Smooth muscle cell (in vitro differentiated cells): ENCODE measurements around the gene PRR29. TPM values are rescaled to one million over a fixed set of nuclear protein-coding genes. Genes with fewer than 3 reads are reported as not detected.

Experiments used
- DNase-seq: peaks from one replicate; lab custom pipeline; 2025; ENCODE audit not compliant: unreplicated experiment; lab: John Stamatoyannopoulos, UW
- H2AFZ ChIP-seq: fragments of 200-600 bp; sonication (generic); 2 replicates; pipeline ENCODE4 v1.6.0; 2016; ENCODE audit warnings: antibody characterized with exemption, low read depth, mild to moderate bottlenecking
- H3F3A ChIP-seq: fragments of 200-600 bp; sonication (generic); 2 replicates; pipeline ENCODE4 v1.6.0; 2017; ENCODE audit warnings: antibody characterized with exemption, low read depth
- H3K27ac ChIP-seq: fragments of 200-600 bp; sonication (generic); 2 replicates; pipeline ENCODE4 v1.5.1; 2016; ENCODE audit warnings: low read depth, mild to moderate bottlenecking
- H3K27me3 ChIP-seq: fragments of 200-600 bp; sonication (generic); 2 replicates; pipeline ENCODE4 v1.6.1; 2016; ENCODE audit warnings: low read depth, mild to moderate bottlenecking
- H3K36me3 ChIP-seq: fragments of 200-600 bp; sonication (generic); 2 replicates; pipeline ENCODE4 v1.5.1; 2016; ENCODE audit warnings: low read depth
- H3K4me1 ChIP-seq: fragments of 200-600 bp; sonication (generic); 2 replicates; pipeline ENCODE4 v1.5.1; 2016; ENCODE audit warnings: low read depth
- H3K4me2 ChIP-seq: fragments of 200-600 bp; sonication (generic); 2 replicates; pipeline ENCODE4 v1.6.0; 2016; ENCODE audit warnings: mild to moderate bottlenecking
- H3K4me3 ChIP-seq: fragments of 200-600 bp; sonication (generic); 2 replicates; pipeline ENCODE4 v1.5.1; 2016; ENCODE audit warnings: mild to moderate bottlenecking
- H3K79me2 ChIP-seq: fragments of 200-600 bp; sonication (generic); 2 replicates; pipeline ENCODE4 v1.6.0; 2016; ENCODE audit warnings: low read depth, mild to moderate bottlenecking
- H3K9ac ChIP-seq: fragments of 200-600 bp; sonication (generic); 2 replicates; pipeline ENCODE4 v1.6.0; 2016; ENCODE audit warnings: low read depth
- H3K9me3 ChIP-seq: fragments of 200-600 bp; sonication (generic); replicated peaks from 2 replicates; pipeline ENCODE4 v1.5.1; 2016; ENCODE audit warnings: low read depth
- H4K20me1 ChIP-seq: fragments of 200-600 bp; sonication (generic); 2 replicates; pipeline ENCODE4 v1.6.0; 2016; ENCODE audit warnings: low read depth
- CTCF ChIP-seq: fragments of 200-600 bp; sonication (generic); IDR thresholded peaks from 2 replicates; pipeline ENCODE4 v1.5.1; 2017; ENCODE audit warnings: borderline replicate concordance, mild to moderate bottlenecking, antibody characterized with exemption; ENCODE audit not compliant: insufficient read depth, poor library complexity, severe bottlenecking
- WGBS: methylation state at CpG from one replicate; pipeline ENCODE4 v1.1.7; 2016; ENCODE audit warnings: low lambda C conversion rate; 5-methylcytosine and 5-hydroxymethylcytosine counted together
- polyA plus RNA-seq: library from polyadenylated mRNA; unstranded; fragments of >200 nt; fragmentation: Nextera tagmentation; extraction: Ambion mirVana; gene quantifications from 2 replicates; pipeline ENCODE4 v1.2.1, GENCODE V29; 2016
- total RNA-seq: library from RNA; depleted of rRNA; stranded (reverse); fragments of >200 nt; gene quantifications from 2 replicates; pipeline ENCODE4 v1.2.3, GENCODE V29; 2014

The PRR29 gene
- total RNA-seq (0.18 TPM in 1 of 2 replicates, not detected in the other), polyA plus RNA-seq (0.34 and 0.58 TPM in 2 replicates)

GRCh38 chr17:63998050-63998720 is at the start of gene PRR29:
PRR29 (plus strand) TSS chr17:63998351; CDS start chr17:63998365, 14 bp downstream.
- Histone ChIP-seq H3K4me3 (peak within 1 kb of the TSS; percentile 96), H3K4me1 (no peaks in the 10 kb centered on the region), H3K79me2 (no peaks in the 10 kb centered on the region), H3K9me3 (no peaks in the 10 kb centered on the region), H3K9ac (peak within 1 kb of the TSS; percentile 54), H3K27me3 (peaks cover 28% of the 10 kb centered on the region), H3F3A (no peaks in the 10 kb centered on the region), H3K27ac (no peak within 1 kb of the TSS), H3K4me2 (peak within 1 kb of the TSS; percentile 99), H3K36me3 (no peaks in the 10 kb centered on the region), H4K20me1 (no peaks in the 10 kb centered on the region), H2AFZ (peak within 1 kb of the TSS; percentile 58)
- no peak for TF ChIP-seq CTCF
- 0% methylated on average over 15 of the region's 43 CpGs for WGBS
- peak; percentile 43 for DNase-seq

- Histone ChIP-seq H3K27ac (no peak overlapping the region), H4K20me1 (no peaks in the 10 kb centered on the region), H3K27me3 (no peaks in the 10 kb centered on the region), H3K36me3 (no peaks in the 10 kb centered on the region), H3F3A (no peaks in the 10 kb centered on the region), H2AFZ (no peak overlapping the region), H3K4me1 (no peaks in the 10 kb centered on the region), H3K4me2 (no peak overlapping the region), H3K79me2 (no peaks in the 10 kb centered on the region), H3K9me3 (no peaks in the 10 kb centered on the region), H3K4me3 (no peak overlapping the region), H3K9ac (no peak overlapping the region)
- no peak for TF ChIP-seq CTCF
- DNase-seq, result no peak
- 91% methylated on average over 9 of the region's 9 CpGs for WGBS
These were observed 49.6 kb upstream of the PRR29 start for GRCh38 chr17:63948521-63948920.

GRCh38 chr17:63949576-63950250 is 48.4 kb upstream of the PRR29 start:
- Histone ChIP-seq H4K20me1 (no peaks in the 10 kb centered on the region), H3K4me3 (no peak overlapping the region), H3K4me2 (no peak overlapping the region), H3F3A (no peaks in the 10 kb centered on the region), H3K9me3 (no peaks in the 10 kb centered on the region), H3K79me2 (no peaks in the 10 kb centered on the region), H3K36me3 (no peaks in the 10 kb centered on the region), H3K9ac (no peak overlapping the region), H2AFZ (no peak overlapping the region), H3K4me1 (no peaks in the 10 kb centered on the region), H3K27me3 (no peaks in the 10 kb centered on the region), H3K27ac (no peak overlapping the region)
- DNase-seq, result no peak
- WGBS, result 87% methylated on average over 11 of the region's 18 CpGs
- TF ChIP-seq CTCF, result no peak
